HepG2 (cell line): ENCODE data around the gene ADAM15. TPM values are rescaled to one million over a fixed set of nuclear protein-coding genes. Genes with fewer than 3 reads are reported as not detected.
A peak's percentile ranks its signal among the peaks of the same experiment; 100 is the strongest.

Experiments used
- ATAC-seq: fragments of 200-7000 bp; cut with Tn5 transposase; 3 replicates; pipeline ENCODE4 v1.9.1; 2020; ENCODE audit warnings: mild to moderate bottlenecking, moderate library complexity
- BruUV-seq: library from RNA; stranded (reverse); fragments of 400-500 nt; replicated peaks from 2 replicates; lab custom pipeline; 2021; lab: Mats Ljungman, UMichigan
- CTCF ChIA-PET: fragments of 300-600 bp; formaldehyde crosslinking; extraction: SDS; loops from one replicate; lab custom pipeline; 2021; ENCODE audit warnings: low total read pairs, inconsistent platforms, low intra/inter-chr PET ratio; lab: Yijun Ruan, JAX
- POLR2A ChIA-PET: fragments of 350-600 bp; sonication (Branson Sonifier 250); formaldehyde crosslinking; loops from one replicate; lab custom pipeline; 2020; ENCODE audit warnings: antibody characterized with exemption, inconsistent platforms; lab: Yijun Ruan, JAX
- DNase-seq: peaks from one replicate; pipeline ENCODE4 v3.0.0-alpha.2; 2015; ENCODE audit warnings: low spot score
- FAIRE-seq: peaks from 3 replicates; lab custom pipeline; 2011; peaks lifted over from hg19 to GRCh38; lab: Jason Lieb, UNC
- H2AFZ ChIP-seq: one replicate; pipeline ENCODE4 v1.6.1; 2011; ENCODE audit warnings: low read length, inconsistent platforms
- H3K27ac ChIP-seq: fragments of 300-600 bp; 3 replicates; pipeline ENCODE4 v1.8.0; 2011; ENCODE audit warnings: mixed run types, mild to moderate bottlenecking, mixed read lengths, low read length, inconsistent platforms; ENCODE audit not compliant: insufficient read depth; ENCODE audit errors: extremely low read length
- H3K27me3 ChIP-seq, 2 experiments: fragments of 200-600 bp in 1 of 2; 2 replicates in 1 of 2; 3 replicates in 1 of 2; pipeline versions ENCODE4 v1.6.0 to v1.8.0; 2011; ENCODE audit warnings: low read length in 2 of 2, mild to moderate bottlenecking in 2 of 2, moderate library complexity in 2 of 2, inconsistent platforms in 1 of 2; ENCODE audit not compliant: insufficient read depth in 2 of 2, control insufficient read depth in 1 of 2
- H3K36me3 ChIP-seq, 2 experiments: fragments of 200-600 bp in 1 of 2; replicated peaks in 1 of 2; 2 replicates in 1 of 2; 3 replicates in 1 of 2; pipeline versions ENCODE4 v1.5.1 to v1.8.0; 2011; ENCODE audit warnings: low read length in 2 of 2, inconsistent platforms in 1 of 2; ENCODE audit not compliant: insufficient read depth in 2 of 2, control insufficient read depth in 1 of 2
- H3K4me1 ChIP-seq: 2 replicates; pipeline ENCODE4 v1.5.1; 2012; ENCODE audit warnings: low read length, inconsistent platforms; ENCODE audit not compliant: insufficient read depth
- H3K4me2 ChIP-seq: 2 replicates; pipeline ENCODE4 v1.6.0; 2011; ENCODE audit warnings: low read depth, low read length, inconsistent platforms
- H3K4me3 ChIP-seq, 3 experiments: fragments of 200-600 bp in 1 of 3; sonication (generic), shearing (Covaris generic) in 1 of 3; replicated peaks in 1 of 3; 2 replicates each; pipeline ENCODE4 v1.5.1; 2011 to 2016; ENCODE audit warnings: low read length in 3 of 3, inconsistent platforms in 2 of 3, low read depth in 2 of 3, mild to moderate bottlenecking in 2 of 3, control low read depth in 1 of 3, mixed read lengths in 1 of 3; ENCODE audit not compliant: insufficient read depth in 1 of 3
- H3K79me2 ChIP-seq: one replicate; pipeline ENCODE4 v1.6.1; 2011; ENCODE audit warnings: low read length, inconsistent platforms; ENCODE audit not compliant: insufficient read depth
- H3K9ac ChIP-seq: 2 replicates; pipeline ENCODE4 v1.6.0; 2011; ENCODE audit warnings: mild to moderate bottlenecking, low read depth, low read length, inconsistent platforms; ENCODE audit not compliant: insufficient read depth
- H3K9me3 ChIP-seq: 2 replicates; pipeline ENCODE4 v1.5.1; 2012; ENCODE audit warnings: mild to moderate bottlenecking, low read length
- H4K20me1 ChIP-seq: 2 replicates; pipeline ENCODE4 v1.6.0; 2011; ENCODE audit warnings: inconsistent platforms, mild to moderate bottlenecking, low read length, moderate library complexity; ENCODE audit not compliant: insufficient read depth
- ATF7 ChIP-seq, 2 experiments: fragments of 450-650 bp in 1 of 2; sonication (generic) in 1 of 2; formaldehyde crosslinking in 1 of 2; IDR thresholded peaks; 2 replicates each; pipeline versions ENCODE4 v1.4.0 to v1.6.1; 2016 to 2020; ENCODE audit warnings: antibody characterized with exemption in 1 of 2, mild to moderate bottlenecking in 1 of 2, missing genetic modification reagents in 1 of 2
- MIER2 ChIP-seq: IDR thresholded peaks from 2 replicates; pipeline ENCODE4 v1.6.1; 2016; ENCODE audit warnings: missing biosample characterization, missing genetic modification reagents
- ZNF235 ChIP-seq: sonication (generic); formaldehyde crosslinking; IDR thresholded peaks from 2 replicates; pipeline ENCODE4 v1.8.1; 2023; ENCODE audit warnings: mild to moderate bottlenecking, missing genetic modification reagents, borderline replicate concordance
- ZNF550 ChIP-seq: sonication (generic); formaldehyde crosslinking; IDR thresholded peaks from 2 replicates; pipeline ENCODE4 v1.4.0; 2020; ENCODE audit warnings: mild to moderate bottlenecking, missing genetic modification reagents, borderline replicate concordance
- WGBS: methylation state at CpG from one replicate; pipeline ENCODE4 v1.1.6; 2017; ENCODE audit warnings: low lambda C conversion rate; 5-methylcytosine and 5-hydroxymethylcytosine counted together
- in situ Hi-C: cut with HindIII; loops from 2 replicates; pipeline ENCODE4 v1.10.0; 2017; ENCODE audit warnings: low pct_unique_long_range_greater_than_20kb; ENCODE audit not compliant: extremely low pct_ligation_motif_present
- intact Hi-C: fragments of 100-400 bp; cut with micrococcal nuclease; formaldehyde crosslinking; loops from one replicate; pipeline ENCODE4 v1.10.0; 2022; ENCODE audit not compliant: unreplicated experiment
- polyA plus RNA-seq, 8 experiments: library from polyadenylated mRNA; depleted of rRNA in 3 of 8; stranded (reverse) in 7 of 8; unstranded in 1 of 8; fragments of >200 nt; fragmentation: Illumina TruSeq in 4 of 8; extraction: Trizol in 4 of 8; gene quantifications; 2 replicates each; pipeline versions ENCODE4 v1.2.1 to v1.2.3, GENCODE V29; 2011 to 2016; ENCODE audit warnings: low read depth in 4 of 8, missing spikeins in 1 of 8, mixed read lengths in 1 of 8; ENCODE audit not compliant: insufficient read depth in 1 of 8
- total RNA-seq, 5 experiments: library from RNA; depleted of rRNA; stranded (reverse); fragments of >200 nt; fragmentation: Illumina TruSeq; extraction: Trizol; gene quantifications; 2 replicates each; pipeline ENCODE4 v1.2.3, GENCODE V29; 2016; ENCODE audit warnings: low read depth in 1 of 5
- TF ChIP-seq, protein P1 (sequence below): sonication (generic); formaldehyde crosslinking; IDR thresholded peaks from 2 replicates; pipeline ENCODE4 v1.5.0; 2020; ENCODE audit warnings: missing genetic modification reagents, mild to moderate bottlenecking, borderline replicate concordance
- TF ChIP-seq, protein P2 (sequence below): sonication (generic); formaldehyde crosslinking; IDR thresholded peaks from 2 replicates; pipeline ENCODE4 v1.4.0; 2020; ENCODE audit warnings: missing genetic modification reagents, mild to moderate bottlenecking, borderline replicate concordance

ADAM15 gene
- total and polyA plus RNA-seq, 2 of the 13 experiments (the other 11 are each of a cell fraction or from before 2014, with no cell fraction given): 17.9 to 25.6 TPM

DNA sequence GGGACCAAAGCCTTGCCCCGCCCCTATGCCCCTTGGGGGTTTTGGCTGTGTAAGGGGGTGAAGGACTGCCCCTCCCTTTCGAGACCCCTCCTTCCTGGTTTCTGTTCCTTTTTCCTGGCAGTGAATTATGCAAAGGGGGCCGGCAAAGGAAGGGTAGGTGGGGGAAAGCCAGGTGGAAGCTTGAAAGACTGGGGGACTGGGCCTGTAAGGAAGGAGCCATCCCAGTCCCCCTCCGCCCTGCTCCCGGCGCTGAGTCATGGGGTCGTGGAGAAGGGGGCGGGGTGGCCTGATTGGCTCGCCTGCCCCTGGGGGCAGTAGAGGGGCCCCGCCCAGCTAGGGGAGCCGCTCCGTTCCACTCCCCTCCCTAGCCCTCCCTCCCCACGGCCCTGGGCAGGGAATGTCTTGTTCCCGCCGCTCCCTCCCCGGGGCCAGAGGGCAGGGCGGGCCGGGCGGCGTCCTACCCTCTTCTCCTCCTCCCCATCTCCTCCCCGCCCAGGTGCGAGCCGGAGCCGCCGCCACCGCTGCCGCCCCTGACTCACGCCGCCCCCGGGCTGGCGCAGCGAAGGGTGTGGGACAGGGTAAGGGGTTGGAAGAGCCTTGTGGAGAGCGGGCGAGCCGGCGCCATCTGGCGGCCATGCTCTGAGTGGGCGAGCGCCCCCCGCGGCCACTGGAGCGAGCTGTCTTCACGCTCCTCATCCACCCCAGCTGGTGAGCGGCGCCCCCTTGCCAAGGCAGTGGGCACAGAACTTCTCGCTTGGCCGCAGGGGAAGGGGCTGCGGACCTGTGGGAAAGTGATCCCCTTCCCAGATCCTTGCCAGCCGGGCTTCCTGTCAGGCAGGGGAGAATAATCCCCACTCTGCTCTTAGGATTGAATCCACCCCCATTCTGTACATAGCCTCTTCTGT is 33.8 kb upstream of the ADAM15 start (continued):
- TF ChIP-seq, protein P1, sequence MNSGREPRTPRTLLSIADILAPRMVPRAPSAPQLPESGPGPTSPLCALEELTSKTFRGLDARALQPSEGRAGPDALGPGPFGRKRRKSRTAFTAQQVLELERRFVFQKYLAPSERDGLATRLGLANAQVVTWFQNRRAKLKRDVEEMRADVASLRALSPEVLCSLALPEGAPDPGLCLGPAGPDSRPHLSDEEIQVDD (CRISPR knock-in tag): no peak

DNA sequence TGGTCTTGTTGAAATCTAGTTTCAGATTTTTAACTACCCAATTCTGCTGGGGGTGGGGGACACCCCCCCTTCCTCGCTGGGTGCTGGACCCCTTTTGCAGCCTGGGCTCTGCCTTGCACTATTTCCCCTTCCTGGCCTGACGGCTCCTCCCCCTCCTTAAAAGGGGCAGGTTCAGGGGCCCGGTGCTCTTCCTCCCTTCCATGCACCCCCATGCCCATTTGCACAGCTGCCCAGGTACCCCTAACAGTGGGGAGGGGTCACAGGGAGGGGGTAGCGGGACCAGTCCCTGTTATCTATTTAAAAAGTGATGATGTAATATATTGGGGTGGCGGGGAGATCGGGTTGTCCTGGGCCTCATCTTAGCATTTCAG is 33.2 kb upstream of the ADAM15 start:
- DNase-seq: no peak
- peak overlapping the region; percentile 74 for H3K27ac ChIP-seq
- peak overlapping the region; percentile 32; the same call in 1 of the 2 replicates for H3K9ac ChIP-seq
- no peak overlapping the region for H2AFZ ChIP-seq
- intact Hi-C loops: loop anchor here (1.0 kb wide), 3 partner anchors 17 to 112 kb away; partner anchors contain the start of gene SHC1
- H3K4me2 ChIP-seq: peak overlapping the region; percentile 79
- POLR2A ChIA-PET: interaction anchor here (1.1 to 8.2 kb wide), 11 partner anchors 12 to 62 kb away, joined by 3 to 90 read pairs (median 9); partner anchors contain the start of genes ADAM15, FLAD1, PBXIP1 and PYGO2
- no peaks in the 10 kb centered on the region for H3K79me2 ChIP-seq
- ATAC-seq: no peak
- TF ChIP-seq ZNF550: 0 out of 2 replicates have a peak, but pooled peaks have one; percentile 0
- TF ChIP-seq ZNF235 (CRISPR knock-in tag): no peak
- TF ChIP-seq, protein P2, sequence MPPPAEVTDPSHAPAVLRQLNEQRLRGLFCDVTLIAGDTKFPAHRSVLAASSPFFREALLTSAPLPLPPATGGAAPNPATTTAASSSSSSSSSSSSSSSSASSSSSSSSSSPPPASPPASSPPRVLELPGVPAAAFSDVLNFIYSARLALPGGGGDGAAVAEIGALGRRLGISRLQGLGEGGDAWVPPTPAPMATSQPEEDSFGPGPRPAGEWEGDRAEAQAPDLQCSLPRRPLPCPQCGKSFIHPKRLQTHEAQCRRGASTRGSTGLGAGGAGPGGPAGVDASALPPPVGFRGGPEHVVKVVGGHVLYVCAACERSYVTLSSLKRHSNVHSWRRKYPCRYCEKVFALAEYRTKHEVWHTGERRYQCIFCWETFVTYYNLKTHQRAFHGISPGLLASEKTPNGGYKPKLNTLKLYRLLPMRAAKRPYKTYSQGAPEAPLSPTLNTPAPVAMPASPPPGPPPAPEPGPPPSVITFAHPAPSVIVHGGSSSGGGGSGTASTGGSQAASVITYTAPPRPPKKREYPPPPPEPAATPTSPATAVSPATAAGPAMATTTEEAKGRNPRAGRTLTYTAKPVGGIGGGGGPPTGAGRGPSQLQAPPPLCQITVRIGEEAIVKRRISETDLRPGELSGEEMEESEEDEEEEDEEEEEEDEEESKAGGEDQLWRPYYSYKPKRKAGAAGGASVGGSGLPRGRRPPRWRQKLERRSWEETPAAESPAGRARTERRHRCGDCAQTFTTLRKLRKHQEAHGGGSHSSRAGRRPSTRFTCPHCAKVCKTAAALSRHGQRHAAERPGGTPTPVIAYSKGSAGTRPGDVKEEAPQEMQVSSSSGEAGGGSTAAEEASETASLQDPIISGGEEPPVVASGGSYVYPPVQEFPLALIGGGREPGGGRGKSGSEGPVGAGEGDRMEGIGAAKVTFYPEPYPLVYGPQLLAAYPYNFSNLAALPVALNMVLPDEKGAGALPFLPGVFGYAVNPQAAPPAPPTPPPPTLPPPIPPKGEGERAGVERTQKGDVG (CRISPR knock-in tag): 0 out of 2 replicates have a peak, but pooled peaks have one; percentile 4
- TF ChIP-seq ATF7 (IDR thresholded peaks at IDR 0.05): 0 out of 2 replicates have a peak, but pooled peaks have one; percentile 24
- TF ChIP-seq ATF7 (CRISPR knock-in tag; IDR thresholded peaks at IDR 0.05): no peak
- TF ChIP-seq MIER2 (CRISPR knock-in tag): no peak
- no peaks in the 10 kb centered on the region for H3K9me3 ChIP-seq
- in situ Hi-C loops: no loop called here
- CTCF ChIA-PET: interaction anchor here (1.0 to 2.8 kb wide), 13 partner anchors 14 to 111 kb away, joined by 3 to 54 read pairs (median 9); partner anchors contain the start of genes CKS1B, LENEP, PBXIP1 and PYGO2
- peaks cover 6 to 21% of the 10 kb centered on the region in 2 experiments; a peak in 4 of 5 replicates for H3K36me3 ChIP-seq
- H3K4me3 ChIP-seq: peak overlapping the region in 2 of 3 experiments; percentile 48 to 61; a peak in 4 of 6 replicates
- peaks cover 5% of the 10 kb centered on the region; the same call in 1 of the 2 replicates for H4K20me1 ChIP-seq
- FAIRE-seq: no peak
- no peaks in the 10 kb centered on the region for H3K27me3 ChIP-seq
- WGBS: 83% methylated on average over 6 of the region's 6 CpGs
- BruUV-seq: no TSS peak
- H3K4me1 ChIP-seq: peaks cover 43% of the 10 kb centered on the region
